Neuronal stem cell (in vitro differentiated cells): ENCODE measurements around the gene PPFIBP1.

Experiments
- DNase-seq: peaks from one replicate; pipeline ENCODE4 v3.0.0-alpha.2; 2013; ENCODE audit warnings: low spot score
- H2AFZ ChIP-seq: one replicate; pipeline ENCODE4 v1.6.1; 2013; ENCODE audit warnings: mild to moderate bottlenecking, low read length, inconsistent platforms
- H2AK5ac ChIP-seq: 2 replicates; pipeline ENCODE4 v1.6.1; 2013; ENCODE audit warnings: low read depth, mild to moderate bottlenecking, inconsistent platforms, low read length, moderate library complexity, mixed read lengths
- H2BK120ac ChIP-seq: 2 replicates; pipeline ENCODE4 v1.6.1; 2013; ENCODE audit warnings: low read depth, mild to moderate bottlenecking, inconsistent platforms, low read length, moderate library complexity, mixed read lengths
- H2BK12ac ChIP-seq: one replicate; pipeline ENCODE4 v1.6.1; 2013; ENCODE audit warnings: low read length, inconsistent platforms
- H2BK15ac ChIP-seq: 2 replicates; pipeline ENCODE4 v1.6.1; 2013; ENCODE audit warnings: mild to moderate bottlenecking, low read length, inconsistent platforms, mixed read lengths
- H2BK5ac ChIP-seq: one replicate; pipeline ENCODE4 v1.6.1; 2013; ENCODE audit warnings: inconsistent platforms, mild to moderate bottlenecking, low read length, moderate library complexity
- H3K14ac ChIP-seq: one replicate; pipeline ENCODE4 v1.6.1; 2013; ENCODE audit warnings: low read length, inconsistent platforms
- H3K18ac ChIP-seq: 2 replicates; pipeline ENCODE4 v1.6.1; 2013; ENCODE audit warnings: low read length, inconsistent platforms
- H3K23ac ChIP-seq: 2 replicates; pipeline ENCODE4 v1.6.1; 2013; ENCODE audit warnings: low read depth, mild to moderate bottlenecking, mixed read lengths, low read length, inconsistent platforms; ENCODE audit not compliant: poor library complexity
- H3K27ac ChIP-seq: replicated peaks from 3 replicates; pipeline ENCODE4 v1.5.1; 2013; ENCODE audit warnings: low read length, inconsistent platforms
- H3K27me3 ChIP-seq, 3 experiments: 2 replicates each; pipeline ENCODE4 v1.6.1; 2013; ENCODE audit warnings: low read length in 3 of 3, mild to moderate bottlenecking in 2 of 3, inconsistent platforms in 1 of 3, low read depth in 1 of 3, mixed read lengths in 1 of 3, moderate library complexity in 1 of 3; ENCODE audit not compliant: control insufficient read depth in 3 of 3, insufficient read depth in 3 of 3
- H3K36me3 ChIP-seq, 2 donors: replicated peaks in 1 of 2; 2 replicates each; pipeline ENCODE4 v1.6.1; 2013; ENCODE audit warnings: low read length in 2 of 2; ENCODE audit not compliant: control insufficient read depth in 2 of 2, insufficient read depth in 2 of 2
- H3K4ac ChIP-seq: 2 replicates; pipeline ENCODE4 v1.6.1; 2013; ENCODE audit warnings: inconsistent platforms, mild to moderate bottlenecking, low read length, moderate library complexity
- H3K4me1 ChIP-seq, 2 donors: 1 replicate in 1 of 2; 2 replicates in 1 of 2; pipeline ENCODE4 v1.6.1; 2013; ENCODE audit warnings: low read length in 2 of 2, low read depth in 1 of 2; ENCODE audit not compliant: control insufficient read depth in 2 of 2, insufficient read depth in 1 of 2
- H3K4me2 ChIP-seq: one replicate; pipeline ENCODE4 v1.6.1; 2013; ENCODE audit warnings: mild to moderate bottlenecking, low read length, inconsistent platforms; ENCODE audit not compliant: insufficient read depth, poor library complexity, severe bottlenecking
- H3K4me3 ChIP-seq, 2 donors: 2 replicates each; pipeline ENCODE4 v1.5.1; 2013; ENCODE audit warnings: low read length in 2 of 2, mild to moderate bottlenecking in 2 of 2, inconsistent platforms in 1 of 2, moderate library complexity in 1 of 2
- H3K79me1 ChIP-seq: one replicate; pipeline ENCODE4 v1.6.1; 2013; ENCODE audit warnings: low read depth, mild to moderate bottlenecking, inconsistent platforms, low read length, moderate library complexity
- H3K9ac ChIP-seq: one replicate; pipeline ENCODE4 v1.6.1; 2013; ENCODE audit warnings: mild to moderate bottlenecking, low read depth, low read length, inconsistent platforms; ENCODE audit not compliant: poor library complexity
- H3K9me3 ChIP-seq, 2 donors: replicated peaks in 1 of 2; 2 replicates each; pipeline versions ENCODE3 to v1.6.1; 2013; ENCODE audit warnings: low read length in 2 of 2, mild to moderate bottlenecking in 2 of 2, inconsistent platforms in 1 of 2, low read depth in 1 of 2, mixed read lengths in 1 of 2, moderate library complexity in 1 of 2; ENCODE audit not compliant: control insufficient read depth in 2 of 2, insufficient read depth in 1 of 2
- H4K8ac ChIP-seq: one replicate; pipeline ENCODE4 v1.6.1; 2013; ENCODE audit warnings: low read depth, mild to moderate bottlenecking, inconsistent platforms, low read length, moderate library complexity
- H4K91ac ChIP-seq: one replicate; pipeline ENCODE4 v1.6.1; 2013; ENCODE audit warnings: low read length, low read depth, mild to moderate bottlenecking, inconsistent platforms; ENCODE audit not compliant: poor library complexity
- WGBS, 2 donors: extraction: QIAGEN DNeasy Blood & Tissue Kit; methylation state at CpG; one replicate each; pipeline ENCODE4 v1.1.7; 2013; ENCODE audit warnings: missing lambda C conversion rate in 2 of 2, mixed read lengths in 1 of 2; ENCODE audit not compliant: insufficient read length in 2 of 2, insufficient replicate concordance in 1 of 2; ENCODE audit errors: extremely low coverage in 2 of 2; 5-methylcytosine and 5-hydroxymethylcytosine counted together

PPFIBP1 gene

DNA sequence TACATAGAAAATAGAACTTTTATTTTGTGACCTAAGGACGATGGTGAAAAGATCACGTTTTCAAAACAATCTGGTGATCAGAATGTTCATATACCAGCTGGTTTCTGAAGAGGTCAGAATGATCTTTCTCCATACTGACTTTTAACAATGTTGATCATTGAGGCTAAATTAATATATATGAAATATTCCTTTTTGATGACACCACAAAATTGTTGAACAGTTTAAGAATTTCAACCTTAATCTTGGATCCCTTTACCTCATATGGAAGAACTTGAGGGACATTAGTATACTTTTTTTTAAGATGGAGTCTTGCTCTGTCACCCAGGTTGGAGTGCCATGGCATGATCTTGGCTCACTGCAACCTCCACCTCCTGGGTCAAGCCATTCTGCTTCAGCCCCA is 169.4 kb downstream of the PPFIBP1 start:
- H2AFZ ChIP-seq = no peak overlapping the region
- H3K14ac ChIP-seq = no peak overlapping the region
- H2BK15ac ChIP-seq = no peak overlapping the region
- H2BK12ac ChIP-seq = no peak overlapping the region
- no peak overlapping the region for H3K4ac ChIP-seq
- H3K27me3 ChIP-seq = no peaks in the 10 kb centered on the region
- H3K4me2 ChIP-seq = no peak overlapping the region
- no peak for DNase-seq
- H3K9me3 ChIP-seq = no peaks in the 10 kb centered on the region
- H3K9ac ChIP-seq = no peak overlapping the region
- H3K4me1 ChIP-seq = no peaks in the 10 kb centered on the region
- H3K36me3 ChIP-seq = peaks cover 5 to 67% of the 10 kb centered on the region in 2 donors
- H4K8ac ChIP-seq = no peak overlapping the region
- no CpG with 5 or more reads among the region's 2 CpGs for WGBS, 2 donors
- no peaks in the 10 kb centered on the region for H3K79me1 ChIP-seq
- no peak overlapping the region for H4K91ac ChIP-seq
- H3K18ac ChIP-seq = no peak overlapping the region
- H3K27ac ChIP-seq = no peak overlapping the region
- H2AK5ac ChIP-seq = no peak overlapping the region
- H3K23ac ChIP-seq = no peak overlapping the region
- H2BK120ac ChIP-seq = no peak overlapping the region
- no peak overlapping the region for H2BK5ac ChIP-seq
- H3K4me3 ChIP-seq = no peak overlapping the region

DNA sequence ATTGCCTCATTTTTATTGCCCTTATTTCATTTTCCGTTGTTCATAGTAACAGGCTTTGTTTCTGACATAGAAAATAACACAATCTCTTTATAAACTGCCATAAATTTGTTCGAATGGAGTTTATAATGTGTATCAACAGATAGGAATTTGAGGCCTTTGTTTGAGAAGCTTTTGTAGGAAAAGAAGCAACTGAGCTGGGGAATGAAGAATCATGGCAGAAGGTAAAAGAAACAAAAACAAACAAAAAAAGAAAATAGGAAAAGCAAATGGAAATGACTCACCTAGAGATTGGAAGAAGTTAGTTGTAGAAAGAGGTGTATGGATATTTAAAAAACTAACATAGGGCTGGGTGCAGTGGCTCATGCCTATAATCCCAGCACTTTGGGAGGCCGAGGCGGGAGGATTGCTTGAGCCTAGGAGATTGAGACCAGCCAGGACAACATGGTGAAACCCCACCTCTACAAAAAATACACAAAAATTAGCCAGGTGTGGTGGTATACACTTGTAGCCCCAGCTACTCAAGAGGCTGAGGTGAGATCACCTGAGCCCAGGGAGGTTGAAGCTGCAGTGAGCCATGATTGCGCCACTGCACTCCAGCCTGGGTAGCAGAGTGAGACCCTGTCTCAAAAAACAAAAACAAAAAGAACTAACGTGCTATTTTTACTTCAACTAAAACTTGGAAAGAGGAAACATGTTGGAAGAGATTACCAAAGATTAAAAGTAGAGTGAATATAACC is 171.7 kb downstream of the PPFIBP1 start:
- Histone ChIP-seq H3K4me1 (no peaks in the 10 kb centered on the region), H2BK12ac (no peak overlapping the region), H2AFZ (no peak overlapping the region), H3K23ac (no peak overlapping the region), H3K9ac (no peak overlapping the region), H3K4me3 (no peak overlapping the region), H4K91ac (no peak overlapping the region), H2BK15ac (no peak overlapping the region), H3K79me1 (no peaks in the 10 kb centered on the region), H3K27me3 (no peaks in the 10 kb centered on the region), H3K27ac (no peak overlapping the region), H3K18ac (no peak overlapping the region), H2BK120ac (no peak overlapping the region), H3K36me3 (peaks cover 3 to 44% of the 10 kb centered on the region in 2 donors), H3K9me3 (no peaks in the 10 kb centered on the region), H3K4ac (no peak overlapping the region), H2AK5ac (no peak overlapping the region), H4K8ac (no peak overlapping the region), H3K14ac (no peak overlapping the region), H2BK5ac (no peak overlapping the region), H3K4me2 (no peak overlapping the region)
- WGBS, 2 donors = no CpG with 5 or more reads among the region's 6 CpGs
- DNase-seq = no peak

DNA sequence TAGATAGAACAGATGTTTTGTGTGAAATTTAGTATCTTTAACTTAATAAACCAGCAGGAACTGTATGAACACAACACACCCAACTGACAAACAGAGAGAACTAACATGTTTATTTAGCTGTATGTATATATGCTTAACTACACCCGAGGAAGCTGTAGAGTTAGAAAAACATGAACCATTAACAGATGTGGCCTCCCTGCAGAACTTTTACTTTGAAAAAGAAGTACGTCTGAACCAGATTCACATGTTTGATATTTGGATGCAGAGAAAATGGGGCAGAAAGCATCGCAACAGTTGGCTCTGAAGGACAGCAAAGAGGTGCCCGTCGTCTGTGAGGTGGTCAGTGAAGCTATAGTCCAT is 172.3 kb downstream of the PPFIBP1 start, which contains the start of gene REP15:
REP15 (plus strand) TSS at position 155 of the 360 bp plus-strand sequence; CDS start at position 271, 116 bp downstream.
- no peak within 1 kb of the TSS for H2BK5ac ChIP-seq
- no peak within 1 kb of the TSS for H3K9ac ChIP-seq
- no peak within 1 kb of the TSS for H2AFZ ChIP-seq
- H3K14ac ChIP-seq = no peak within 1 kb of the TSS
- no peak for DNase-seq
- H3K18ac ChIP-seq = no peak within 1 kb of the TSS
- H3K27me3 ChIP-seq = no peaks in the 10 kb centered on the region
- H3K23ac ChIP-seq = no peak within 1 kb of the TSS
- no peak within 1 kb of the TSS for H4K91ac ChIP-seq
- no peak within 1 kb of the TSS for H3K4ac ChIP-seq
- WGBS, 2 donors = no CpG with 5 or more reads among the region's 5 CpGs
- H3K4me1 ChIP-seq = no peaks in the 10 kb centered on the region
- no peaks in the 10 kb centered on the region for H3K9me3 ChIP-seq
- H3K36me3 ChIP-seq = peaks cover 3 to 42% of the 10 kb centered on the region in 2 donors
- no peak within 1 kb of the TSS for H2AK5ac ChIP-seq
- no peak within 1 kb of the TSS for H3K4me2 ChIP-seq
- no peaks in the 10 kb centered on the region for H3K79me1 ChIP-seq
- H3K4me3 ChIP-seq = no peak within 1 kb of the TSS
- H2BK120ac ChIP-seq = no peak within 1 kb of the TSS
- H2BK15ac ChIP-seq = no peak within 1 kb of the TSS
- no peak within 1 kb of the TSS for H3K27ac ChIP-seq
- H2BK12ac ChIP-seq = no peak within 1 kb of the TSS
- H4K8ac ChIP-seq = no peak within 1 kb of the TSS

DNA sequence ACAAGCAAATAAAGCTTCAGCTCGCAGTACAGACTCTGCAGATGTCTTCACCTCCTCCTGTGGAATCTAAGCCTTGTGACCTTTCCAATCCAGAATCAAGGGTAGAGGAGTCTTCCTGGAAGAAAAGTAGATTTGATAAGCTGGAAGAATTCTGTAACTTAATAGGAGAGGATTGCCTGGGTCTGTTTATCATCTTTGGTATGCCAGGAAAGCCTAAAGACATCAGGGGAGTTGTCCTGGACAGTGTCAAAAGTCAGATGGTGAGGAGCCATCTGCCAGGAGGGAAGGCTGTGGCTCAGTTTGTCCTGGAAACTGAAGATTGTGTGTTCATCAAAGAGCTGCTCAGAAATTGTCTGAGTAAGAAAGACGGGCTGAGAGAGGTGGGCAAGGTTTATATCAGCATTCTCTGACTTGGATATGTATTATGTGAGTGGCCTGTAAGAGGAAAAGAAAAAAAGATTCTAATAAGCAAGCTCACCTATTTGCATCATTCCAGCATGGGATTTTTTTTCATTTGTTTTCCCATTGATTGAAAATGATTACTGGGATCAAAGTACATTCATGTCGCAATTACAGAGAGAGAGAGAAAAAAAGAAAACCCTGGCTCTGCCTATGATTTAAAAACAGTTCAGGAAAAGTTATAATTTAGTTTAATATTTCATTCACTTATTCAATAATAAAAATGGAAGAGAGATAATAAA is 173.0 kb downstream of the PPFIBP1 start:
- Histone ChIP-seq H3K27ac (no peak overlapping the region), H3K27me3 (no peaks in the 10 kb centered on the region), H2BK120ac (no peak overlapping the region), H3K9me3 (no peaks in the 10 kb centered on the region), H3K23ac (no peak overlapping the region), H3K79me1 (no peaks in the 10 kb centered on the region), H2AK5ac (no peak overlapping the region), H3K36me3 (peaks cover 3 to 35% of the 10 kb centered on the region in 2 donors), H3K4me2 (no peak overlapping the region), H3K4ac (no peak overlapping the region), H3K4me3 (no peak overlapping the region), H3K9ac (no peak overlapping the region), H2BK5ac (no peak overlapping the region), H4K91ac (no peak overlapping the region), H2AFZ (no peak overlapping the region), H3K4me1 (no peaks in the 10 kb centered on the region), H2BK12ac (no peak overlapping the region), H3K18ac (no peak overlapping the region), H4K8ac (no peak overlapping the region), H3K14ac (no peak overlapping the region), H2BK15ac (no peak overlapping the region)
- WGBS, 2 donors = no CpG with 5 or more reads among the region's 3 CpGs
- no peak for DNase-seq
